NOMO-1 (cell line): Measurements from ENCODE around the gene JPH4.
"Not testable (repeated sequence)": the region's sequence is repeated elsewhere in the genome, so short reads cannot be mapped to it uniquely, and the experiment has no call there.

ENCODE experiments used
- DNase-seq, 2 experiments: peaks; one replicate each; lab custom pipeline; 2025; ENCODE audit not compliant: unreplicated experiment in 2 of 2; lab: John Stamatoyannopoulos, UW

Gene JPH4

GRCh38 chr14:23609411-23610089 is 31.0 kb upstream of the JPH4 start:
- DNase-seq: not testable (repeated sequence)

- DNase-seq: no peak
These were observed 30.4 kb upstream of the JPH4 start for GRCh38 chr14:23609001-23609400.

GRCh38 chr14:23608454-23608853 is 29.9 kb upstream of the JPH4 start:
- DNase-seq: no peak

GRCh38 chr14:23605931-23606585 is 27.5 kb upstream of the JPH4 start:
- no peak for DNase-seq

GRCh38 chr14:23604675-23605170 is 26.1 kb upstream of the JPH4 start:
- DNase-seq: no peak

GRCh38 chr14:23604148-23604547 is 25.6 kb upstream of the JPH4 start:
- no peak for DNase-seq

GRCh38 chr14:23603103-23603502 is 24.5 kb upstream of the JPH4 start:
- no peak for DNase-seq

GRCh38 chr14:23602181-23603095 is 23.8 kb upstream of the JPH4 start:
- DNase-seq: no peak

GRCh38 chr14:23601845-23602180 is 23.2 kb upstream of the JPH4 start:
- DNase-seq: no peak

GRCh38 chr14:23601424-23601823 is 22.8 kb upstream of the JPH4 start:
- no peak for DNase-seq

GRCh38 chr14:23600806-23601205 is 22.2 kb upstream of the JPH4 start:
- DNase-seq: no peak

GRCh38 chr14:23600322-23600707 is 21.7 kb upstream of the JPH4 start:
- DNase-seq: no peak

- not testable (repeated sequence) for DNase-seq
These were observed 15.6 kb upstream of the JPH4 start for GRCh38 chr14:23594191-23594590.

- no peak for DNase-seq
These were observed 11.6 kb upstream of the JPH4 start for GRCh38 chr14:23590198-23590597.

GRCh38 chr14:23589606-23590005 is 11.0 kb upstream of the JPH4 start:
- no peak for DNase-seq

GRCh38 chr14:23588884-23589598 is 10.5 kb upstream of the JPH4 start:
- DNase-seq: peak; percentile 68 to 74

- not testable (repeated sequence) for DNase-seq
These were observed 6.1 kb upstream of the JPH4 start for GRCh38 chr14:23584527-23585203.

- not testable (repeated sequence) for DNase-seq
These were observed 5.4 kb upstream of the JPH4 start for GRCh38 chr14:23583761-23584526.

GRCh38 chr14:23582906-23583760 is 4.5 kb upstream of the JPH4 start:
- no peak for DNase-seq
